Osteocyte (in vitro differentiated cells): ENCODE data around the gene NDUFC2. TPM values are rescaled to one million over a fixed set of nuclear protein-coding genes. Genes with fewer than 3 reads are reported as not detected.
A peak's percentile ranks its signal among the peaks of the same experiment; 100 is the strongest.

Experiments
- DNase-seq: peaks from one replicate; pipeline ENCODE4 v3.0.0; 2021; ENCODE audit warnings: mixed read lengths; ENCODE audit not compliant: unreplicated experiment; ENCODE audit errors: extremely low spot score
- H3K27ac Mint-ChIP-seq: one replicate; pipeline ENCODE4 v1.8.0; 2021; ENCODE audit warnings: mild to moderate bottlenecking, mixed read lengths; ENCODE audit not compliant: unreplicated experiment
- H3K27me3 Mint-ChIP-seq: one replicate; pipeline ENCODE4 v1.8.0; 2021; ENCODE audit warnings: mixed read lengths; ENCODE audit not compliant: unreplicated experiment
- H3K36me3 Mint-ChIP-seq: one replicate; pipeline ENCODE4 v1.8.0; 2021; ENCODE audit warnings: mixed read lengths; ENCODE audit not compliant: unreplicated experiment
- H3K4me1 Mint-ChIP-seq: one replicate; pipeline ENCODE4 v1.8.0; 2021; ENCODE audit warnings: mixed read lengths; ENCODE audit not compliant: unreplicated experiment
- H3K4me3 Mint-ChIP-seq: one replicate; pipeline ENCODE4 v1.8.0; 2021; ENCODE audit warnings: mild to moderate bottlenecking, moderate library complexity, mixed read lengths; ENCODE audit not compliant: unreplicated experiment
- H3K9me3 Mint-ChIP-seq: one replicate; pipeline ENCODE4 v1.8.0; 2021; ENCODE audit warnings: mixed read lengths; ENCODE audit not compliant: unreplicated experiment
- CTCF ChIP-seq: fragments of 200-600 bp; sonication (generic); IDR thresholded peaks from 2 replicates; pipeline ENCODE4 v1.5.0; 2021; ENCODE audit warnings: antibody characterized with exemption, mild to moderate bottlenecking, moderate library complexity
- total RNA-seq: library from RNA; stranded (reverse); gene quantifications from 2 replicates; pipeline ENCODE4 v1.2.1, GENCODE V29; 2021

Gene NDUFC2
- total RNA-seq, 1 donor from 2014 or later: 199 TPM

- Mint-ChIP-seq H3K4me1 (peaks cover 56% of the 10 kb centered on the region), H3K36me3 (no peaks in the 10 kb centered on the region), H3K27ac (peak overlapping the region; percentile 100), H3K9me3 (no peaks in the 10 kb centered on the region), H3K4me3 (peak overlapping the region; percentile 75), H3K27me3 (no peaks in the 10 kb centered on the region)
- no peak for TF ChIP-seq CTCF
- DNase-seq: no peak
Measured at GRCh38 chr11:78039391-78039918, 40.2 kb downstream of the NDUFC2 start.

GRCh38 chr11:78038697-78039313 is 40.9 kb downstream of the NDUFC2 start:
- Mint-ChIP-seq H3K27me3 (no peaks in the 10 kb centered on the region), H3K27ac (peak overlapping the region; percentile 100), H3K36me3 (no peaks in the 10 kb centered on the region), H3K4me3 (no peak overlapping the region), H3K4me1 (peaks cover 58% of the 10 kb centered on the region), H3K9me3 (no peaks in the 10 kb centered on the region)
- TF ChIP-seq CTCF: no peak
- DNase-seq: no peak

DNA sequence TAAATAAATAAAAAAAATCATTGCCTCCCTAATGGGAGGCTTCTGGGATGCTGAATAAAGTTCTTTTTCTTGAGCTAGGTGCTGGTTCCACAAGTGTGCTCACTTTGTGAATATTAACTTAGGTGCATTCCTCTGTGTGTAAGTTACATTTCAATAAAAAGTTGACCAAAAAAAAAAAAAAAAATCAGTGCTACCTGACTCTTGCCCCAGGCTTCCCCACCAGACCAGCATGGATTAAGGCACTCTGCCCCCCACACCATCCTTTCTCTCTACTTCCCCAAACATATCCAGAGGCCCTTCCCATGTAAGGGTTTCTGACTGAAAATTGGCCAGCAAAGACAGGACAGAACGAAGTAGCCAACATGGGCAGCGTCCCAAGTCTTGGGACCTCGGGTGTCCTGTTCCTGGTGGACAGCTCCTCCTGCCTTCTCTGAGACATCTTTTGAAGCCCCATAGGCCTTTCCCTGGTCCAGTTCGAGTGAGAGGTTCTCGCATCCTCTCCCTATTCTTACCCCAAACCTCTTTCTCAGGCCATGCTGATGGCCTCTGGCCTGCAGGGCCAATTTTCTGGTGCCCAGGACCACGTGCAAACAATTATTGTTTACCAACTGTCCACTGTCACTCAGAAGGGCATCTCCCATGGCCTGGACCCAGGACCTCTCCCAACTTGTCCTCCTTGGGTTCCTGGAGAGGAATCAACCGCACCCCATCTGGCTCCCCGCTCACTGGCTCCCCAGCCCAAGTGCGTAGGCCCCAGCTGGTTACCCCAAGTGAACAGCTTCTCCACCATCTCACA is 41.6 kb downstream of the NDUFC2 start:
- no peak overlapping the region for H3K4me3 Mint-ChIP-seq
- H3K27me3 Mint-ChIP-seq: no peaks in the 10 kb centered on the region
- H3K27ac Mint-ChIP-seq: peak overlapping the region; percentile 100
- peaks cover 58% of the 10 kb centered on the region for H3K4me1 Mint-ChIP-seq
- no peak for TF ChIP-seq CTCF
- DNase-seq: no peak
- no peaks in the 10 kb centered on the region for H3K9me3 Mint-ChIP-seq
- H3K36me3 Mint-ChIP-seq: no peaks in the 10 kb centered on the region

DNA sequence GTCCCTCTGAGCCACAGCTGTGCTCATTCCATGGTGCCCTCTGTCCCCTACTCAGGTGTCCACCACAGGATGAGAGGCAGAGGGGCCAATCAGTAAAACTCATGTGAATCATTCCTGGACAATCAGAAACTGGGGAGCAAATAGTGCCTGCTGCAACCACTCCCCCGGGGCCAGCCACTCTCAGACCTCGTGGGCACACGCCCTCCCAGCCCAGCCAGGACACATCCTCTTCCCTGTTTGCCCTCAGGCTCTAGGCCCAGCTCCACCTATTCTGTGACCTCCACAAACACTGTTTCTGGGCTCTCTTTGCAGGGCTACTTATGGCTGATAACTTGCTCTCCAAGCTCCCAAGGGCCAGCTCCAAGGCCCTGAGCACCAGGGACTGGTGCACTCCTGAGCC is 42.6 kb downstream of the NDUFC2 start:
- DNase-seq: no peak
- Mint-ChIP-seq H3K27me3 (no peaks in the 10 kb centered on the region), H3K27ac (peak overlapping the region; percentile 67), H3K9me3 (no peaks in the 10 kb centered on the region), H3K36me3 (no peaks in the 10 kb centered on the region), H3K4me1 (peaks cover 60% of the 10 kb centered on the region), H3K4me3 (no peak overlapping the region)
- TF ChIP-seq CTCF: no peak

DNA sequence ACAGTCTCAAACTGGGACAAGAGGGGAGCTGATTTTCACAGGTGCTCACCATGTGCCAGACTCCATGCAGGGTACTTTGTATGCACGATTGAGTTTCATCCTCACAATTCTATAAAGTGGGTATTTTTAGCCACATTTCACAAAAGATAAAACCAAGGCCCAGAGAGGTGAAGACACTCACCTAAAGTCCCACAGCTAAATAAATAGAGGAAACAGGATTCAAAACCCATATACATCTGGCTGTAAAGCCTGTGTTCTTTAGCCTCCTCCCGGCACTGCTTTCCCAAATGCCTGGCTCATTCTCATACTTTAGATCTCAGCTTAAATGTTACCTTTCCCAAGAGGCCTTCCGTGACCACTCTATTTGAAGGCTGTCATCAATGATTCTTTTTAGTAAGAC is 43.3 kb downstream of the NDUFC2 start:
- Mint-ChIP-seq H3K27ac (no peak overlapping the region), H3K36me3 (no peaks in the 10 kb centered on the region), H3K27me3 (no peaks in the 10 kb centered on the region), H3K4me3 (no peak overlapping the region), H3K9me3 (no peaks in the 10 kb centered on the region), H3K4me1 (peaks cover 62% of the 10 kb centered on the region)
- no peak for DNase-seq
- no peak for TF ChIP-seq CTCF
